Ishikawa (cell line): ENCODE results near the gene ALMS1.

ENCODE experiments used
- CREB1 ChIP-seq: IDR thresholded peaks from 2 replicates; pipeline ENCODE4 v1.6.1; 2012; ENCODE audit warnings: low read depth
- MAX ChIP-seq: IDR thresholded peaks from 2 replicates; pipeline ENCODE4 v1.6.1; 2012
- RAD21 ChIP-seq: IDR thresholded peaks from 2 replicates; pipeline ENCODE4 v1.6.1; 2012; ENCODE audit warnings: low read depth
- REST ChIP-seq: IDR thresholded peaks from 2 replicates; pipeline ENCODE4 v1.6.1; 2012; ENCODE audit warnings: low read depth, mild to moderate bottlenecking
- TAF1 ChIP-seq: IDR thresholded peaks from 2 replicates; pipeline ENCODE4 v1.6.1; 2012; ENCODE audit warnings: low read depth, mild to moderate bottlenecking
- TCF12 ChIP-seq: IDR thresholded peaks from 2 replicates; pipeline ENCODE4 v1.6.1; 2012; ENCODE audit warnings: low read depth

- TF ChIP-seq RAD21 = no peak
- TF ChIP-seq TCF12 = no peak
- TF ChIP-seq REST = no peak
- no peak for TF ChIP-seq CREB1
- no peak for TF ChIP-seq MAX
- no peak for TF ChIP-seq TAF1
Measured at GRCh38 chr2:73383036-73383435, 2.6 kb upstream of the ALMS1 start.
